ENCODE results near the gene TRAP1.

The TRAP1 gene

DNA sequence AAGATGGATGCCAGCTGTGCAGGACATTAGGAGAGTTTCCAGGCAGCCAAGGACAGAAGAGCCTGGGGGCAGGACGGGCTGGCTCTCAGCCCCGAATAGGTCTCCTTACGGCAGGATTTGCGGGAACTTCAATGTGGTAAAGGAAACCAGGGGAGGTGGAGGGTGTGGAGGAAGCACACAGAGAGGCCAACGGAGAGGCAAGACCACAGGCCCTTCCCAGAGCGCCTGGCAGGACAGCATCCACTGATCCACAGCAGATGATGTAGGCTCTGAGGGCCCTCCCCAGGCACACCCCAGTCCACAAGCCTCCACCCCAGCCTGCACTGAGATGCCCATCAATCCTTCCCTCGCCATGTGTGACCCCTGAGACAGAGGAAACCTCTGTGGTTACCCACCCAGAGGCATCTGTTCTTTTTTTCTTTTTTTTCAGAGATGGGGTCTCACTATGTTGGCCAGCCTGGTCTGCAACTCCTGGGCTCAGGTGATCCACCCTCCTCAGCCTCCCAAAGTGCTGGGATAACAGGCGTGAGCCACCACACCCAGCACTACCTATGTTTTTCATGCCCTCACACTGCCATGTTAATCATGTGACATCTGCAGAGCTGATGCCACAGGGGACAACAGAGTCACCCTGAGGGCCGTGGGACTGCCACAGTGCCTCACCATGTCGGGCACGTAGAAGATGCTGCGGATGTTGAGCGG lies 43.5 kb downstream of the TRAP1 start:
- no peak overlapping the region for H2AFZ ChIP-seq (ENCODE audit: low read length)
- no peaks in the 10 kb centered on the region for H3F3A ChIP-seq (ENCODE audit: insufficient read depth, low read length)
- H3K9me2 ChIP-seq (ENCODE audit: low read depth, low read length), result no peaks in the 10 kb centered on the region
- no peak overlapping the region for H3K4me2 ChIP-seq (ENCODE audit: low read length)
- no peak overlapping the region for H3K4me3 ChIP-seq (ENCODE audit: low read depth, low read length, poor library complexity, severe bottlenecking)
- TF ChIP-seq CTCF (IDR thresholded peaks at IDR 0.05; ENCODE audit: low read length) (no peak), EZH2 (IDR thresholded peaks at IDR 0.05; ENCODE audit: borderline replicate concordance, low read length) (no peak)
- peaks cover 92% of the 10 kb centered on the region for H3K36me3 ChIP-seq (ENCODE audit: insufficient read depth, low read length)
- no peaks in the 10 kb centered on the region for H3K27me3 ChIP-seq (ENCODE audit: insufficient read depth, low read length)
- no peaks in the 10 kb centered on the region for H3K79me2 ChIP-seq (ENCODE audit: insufficient read depth, low read length)
- no peak overlapping the region for H3K9ac ChIP-seq (ENCODE audit: low read length)
- no peaks in the 10 kb centered on the region for H3K4me1 ChIP-seq (ENCODE audit: insufficient read depth, low read length, severe bottlenecking)
- no peaks in the 10 kb centered on the region for H4K20me1 ChIP-seq (ENCODE audit: insufficient read depth, low read length)
- H3K27ac ChIP-seq (ENCODE audit: low read depth, low read length, poor library complexity, severe bottlenecking), result no peak overlapping the region
- no peaks in the 10 kb centered on the region for H3K9me3 ChIP-seq (ENCODE audit: low read length)

DNA sequence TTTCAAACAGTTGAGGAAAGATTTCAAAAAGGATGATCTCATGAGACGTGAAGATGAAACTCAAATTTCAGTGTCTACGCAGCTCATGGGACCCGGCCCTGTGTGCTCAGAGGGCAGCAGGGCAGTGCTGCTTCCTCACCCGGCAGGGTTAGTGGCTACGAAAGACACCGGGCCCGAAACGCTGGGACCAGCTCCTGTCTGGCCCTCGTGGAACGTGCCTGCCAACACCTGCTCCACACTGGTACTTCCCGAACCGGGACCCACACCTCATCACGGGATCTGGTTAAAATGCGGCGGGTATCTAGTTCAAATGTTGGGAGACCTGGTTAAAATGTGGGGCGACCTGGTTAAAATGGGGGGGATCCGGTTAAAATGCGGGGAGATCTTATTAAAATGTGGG lies 44.1 kb downstream of the TRAP1 start:
- Histone ChIP-seq H3K4me3 (ENCODE audit: low read depth, low read length, poor library complexity, severe bottlenecking) (no peak overlapping the region), H3K9me2 (ENCODE audit: low read depth, low read length) (no peaks in the 10 kb centered on the region), H3K79me2 (ENCODE audit: insufficient read depth, low read length) (no peaks in the 10 kb centered on the region), H3F3A (ENCODE audit: insufficient read depth, low read length) (no peaks in the 10 kb centered on the region), H3K9ac (ENCODE audit: low read length) (no peak overlapping the region), H2AFZ (ENCODE audit: low read length) (no peak overlapping the region), H3K27ac (ENCODE audit: low read depth, low read length, poor library complexity, severe bottlenecking) (no peak overlapping the region), H3K36me3 (ENCODE audit: insufficient read depth, low read length) (peaks cover 92% of the 10 kb centered on the region), H3K4me1 (ENCODE audit: insufficient read depth, low read length, severe bottlenecking) (no peaks in the 10 kb centered on the region), H3K27me3 (ENCODE audit: insufficient read depth, low read length) (no peaks in the 10 kb centered on the region), H4K20me1 (ENCODE audit: insufficient read depth, low read length) (no peaks in the 10 kb centered on the region), H3K4me2 (ENCODE audit: low read length) (no peak overlapping the region), H3K9me3 (ENCODE audit: low read length) (no peaks in the 10 kb centered on the region)
- no peak for TF ChIP-seq CTCF (IDR thresholded peaks at IDR 0.05; ENCODE audit: low read length)
- TF ChIP-seq EZH2 (IDR thresholded peaks at IDR 0.05; ENCODE audit: borderline replicate concordance, low read length), result no peak

- Histone ChIP-seq H3K27ac (ENCODE audit: low read depth, low read length, poor library complexity, severe bottlenecking) (no peak overlapping the region), H3F3A (ENCODE audit: insufficient read depth, low read length) (no peaks in the 10 kb centered on the region), H3K36me3 (ENCODE audit: insufficient read depth, low read length) (peaks cover 89% of the 10 kb centered on the region), H3K4me2 (ENCODE audit: low read length) (no peak overlapping the region), H2AFZ (ENCODE audit: low read length) (no peak overlapping the region), H3K4me3 (ENCODE audit: low read depth, low read length, poor library complexity, severe bottlenecking) (no peak overlapping the region), H3K9ac (ENCODE audit: low read length) (no peak overlapping the region), H3K79me2 (ENCODE audit: insufficient read depth, low read length) (no peaks in the 10 kb centered on the region), H3K27me3 (ENCODE audit: insufficient read depth, low read length) (no peaks in the 10 kb centered on the region), H3K9me3 (ENCODE audit: low read length) (no peaks in the 10 kb centered on the region), H3K4me1 (ENCODE audit: insufficient read depth, low read length, severe bottlenecking) (no peaks in the 10 kb centered on the region), H4K20me1 (ENCODE audit: insufficient read depth, low read length) (no peaks in the 10 kb centered on the region), H3K9me2 (ENCODE audit: low read depth, low read length) (no peaks in the 10 kb centered on the region)
- TF ChIP-seq EZH2 (IDR thresholded peaks at IDR 0.05; ENCODE audit: borderline replicate concordance, low read length), result no peak
- TF ChIP-seq CTCF (IDR thresholded peaks at IDR 0.05; ENCODE audit: low read length), result no peak
Measured at GRCh38 chr16:3672571-3673041, 44.7 kb downstream of the TRAP1 start.

Measured in OCI-LY1 (cell line).